Left kidney (tissue), 2 donors: ENCODE measurements around the gene LYZL1. TPM values are rescaled to one million over a fixed set of nuclear protein-coding genes. Genes with fewer than 3 reads are reported as not detected.
"Not testable (repeated sequence)": the region's sequence is repeated elsewhere in the genome, so short reads cannot be mapped to it uniquely, and the experiment has no call there.

Experiments
- DNase-seq: peaks from one replicate; pipeline ENCODE4 v3.0.0-alpha.2; 2013
- polyA plus RNA-seq: library from polyadenylated mRNA; unstranded; fragments of 120-200 nt; gene quantifications from one replicate; pipeline ENCODE4 v1.2.1, GENCODE V29; 2013; ENCODE audit not compliant: insufficient read length

LYZL1 gene
- polyA plus RNA-seq, 1 donor, result not detected

DNA sequence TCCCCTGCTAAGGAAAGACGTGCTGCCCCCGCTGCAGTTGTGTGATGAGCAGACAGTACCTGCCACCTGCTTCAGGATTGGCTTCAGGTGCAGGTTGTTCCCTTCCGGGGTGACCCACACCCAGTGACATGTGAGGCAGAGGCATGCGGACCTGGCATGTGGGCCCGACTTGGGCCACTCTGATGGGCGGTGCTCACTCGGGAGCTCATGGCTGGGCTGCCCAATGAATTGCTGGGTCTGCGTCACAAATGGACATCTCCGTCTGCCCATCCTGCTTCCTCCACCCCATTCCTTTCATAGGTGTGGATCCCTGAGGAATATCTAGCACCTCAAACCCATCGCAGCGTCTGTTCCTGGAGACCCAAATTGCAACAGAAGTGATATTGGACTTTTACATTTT lies 19.3 kb downstream of the LYZL1 start:
- not testable (repeated sequence) for DNase-seq

- DNase-seq, result no peak
Observed at GRCh38 chr10:29309465-29309864, 20.6 kb downstream of the LYZL1 start.

DNA sequence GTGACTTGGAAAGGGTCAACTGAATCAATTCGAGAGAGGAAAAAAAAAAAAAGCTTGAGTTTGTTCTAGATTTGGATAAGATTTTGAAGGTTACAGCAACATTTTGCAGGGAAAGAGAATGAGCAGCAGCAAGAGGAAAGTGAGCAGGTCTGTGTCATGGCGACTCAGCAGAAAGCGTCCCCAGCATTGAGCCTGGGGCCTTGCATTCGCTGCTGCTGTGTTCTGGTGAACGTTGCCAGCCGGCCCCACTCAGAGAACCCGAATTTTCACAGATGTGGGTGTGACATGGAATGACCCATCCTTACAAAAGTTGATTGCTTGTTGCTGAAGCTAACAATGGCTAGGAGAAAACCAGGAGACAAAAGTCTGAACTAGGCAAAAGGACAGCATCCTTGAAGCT lies 21.6 kb downstream of the LYZL1 start:
- DNase-seq, result not testable (repeated sequence)

- DNase-seq, result no peak
Observed at GRCh38 chr10:29313071-29313470, 24.2 kb downstream of the LYZL1 start.

- no peak for DNase-seq
Observed at GRCh38 chr10:29314726-29315125, 25.9 kb downstream of the LYZL1 start.

- DNase-seq, result no peak
Observed at GRCh38 chr10:29315814-29316213, 26.9 kb downstream of the LYZL1 start.

- DNase-seq, result no peak
Observed at GRCh38 chr10:29316308-29317026, 27.6 kb downstream of the LYZL1 start.

- DNase-seq, result no peak
Observed at GRCh38 chr10:29317027-29317420, 28.2 kb downstream of the LYZL1 start.

- no peak for DNase-seq
Observed at GRCh38 chr10:29317423-29318021, 28.7 kb downstream of the LYZL1 start.

DNA sequence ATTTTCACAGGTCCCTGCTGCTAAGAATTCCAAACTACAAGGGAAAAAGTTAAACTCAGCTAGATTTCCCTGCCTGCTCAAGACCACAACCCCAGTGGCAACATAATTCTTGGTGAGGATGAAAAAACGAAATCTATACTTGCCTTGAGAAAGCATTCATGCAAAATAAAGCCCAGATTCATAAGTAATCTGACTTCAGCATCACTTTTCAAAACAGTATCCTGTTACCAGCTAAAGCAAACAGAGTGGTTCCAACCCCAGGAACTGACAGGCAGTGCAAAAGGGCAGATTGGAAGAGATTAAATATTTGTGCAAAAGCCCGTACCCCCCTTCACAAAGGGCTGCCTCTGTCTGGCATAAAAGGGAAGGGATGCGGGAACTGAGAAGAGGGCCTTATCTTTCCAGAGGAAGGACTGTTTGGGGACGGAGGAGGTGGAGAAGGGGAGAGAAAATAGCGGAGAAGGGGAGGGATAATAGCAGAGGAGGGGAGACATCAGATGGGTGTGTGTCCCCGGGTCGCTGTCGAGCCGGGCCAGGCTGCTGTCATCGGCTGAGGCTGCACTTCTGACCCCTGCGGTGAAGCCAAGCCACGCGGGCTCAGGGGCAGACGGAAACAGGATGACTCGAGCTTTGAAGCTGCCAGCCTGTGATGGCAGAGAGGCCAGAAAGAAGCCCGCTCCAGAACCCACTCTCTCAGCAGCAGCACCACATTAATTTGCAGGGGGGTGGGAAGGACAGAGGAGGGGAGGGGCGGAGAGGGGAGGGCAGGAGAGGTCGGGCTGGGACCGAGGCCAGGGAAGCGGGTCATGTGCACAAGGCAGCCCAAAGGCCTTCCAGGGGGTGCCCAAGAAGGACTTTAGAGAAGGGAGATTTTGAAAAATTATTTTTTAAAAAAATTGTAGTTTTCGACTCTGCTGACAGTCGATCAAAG lies 29.5 kb downstream of the LYZL1 start:
- DNase-seq, result peak; percentile 46

DNA sequence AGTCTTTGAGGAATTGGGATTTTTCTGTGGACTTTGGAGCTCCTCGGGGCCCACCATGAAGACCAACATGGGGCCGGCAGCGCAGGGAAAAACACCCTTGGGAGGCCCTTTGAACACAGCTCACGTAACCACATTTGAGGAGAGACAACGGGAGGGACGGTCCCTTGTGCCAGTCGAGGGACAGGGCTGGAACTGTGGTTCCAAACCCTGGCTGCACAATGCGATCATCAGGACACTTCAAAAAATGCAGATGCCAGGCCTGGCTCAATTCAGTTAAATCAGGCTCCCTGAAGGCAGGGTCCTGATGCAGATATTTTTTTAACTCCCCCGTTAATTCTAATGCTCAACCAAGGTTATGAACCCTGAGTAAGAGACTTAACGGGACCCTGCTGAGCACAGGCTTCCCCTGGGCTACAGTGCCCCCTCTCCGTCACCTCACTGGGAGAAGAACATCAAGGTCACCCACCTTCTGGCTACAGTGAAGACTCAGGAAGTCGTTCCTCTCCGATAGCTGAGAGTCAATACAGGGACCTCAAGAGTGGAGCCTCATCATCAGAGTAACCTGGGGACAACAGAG lies 30.4 kb downstream of the LYZL1 start:
- DNase-seq, result no peak

GRCh38 chr10:29320680-29321121 lies 31.8 kb downstream of the LYZL1 start:
- DNase-seq, result not testable (repeated sequence)

DNA sequence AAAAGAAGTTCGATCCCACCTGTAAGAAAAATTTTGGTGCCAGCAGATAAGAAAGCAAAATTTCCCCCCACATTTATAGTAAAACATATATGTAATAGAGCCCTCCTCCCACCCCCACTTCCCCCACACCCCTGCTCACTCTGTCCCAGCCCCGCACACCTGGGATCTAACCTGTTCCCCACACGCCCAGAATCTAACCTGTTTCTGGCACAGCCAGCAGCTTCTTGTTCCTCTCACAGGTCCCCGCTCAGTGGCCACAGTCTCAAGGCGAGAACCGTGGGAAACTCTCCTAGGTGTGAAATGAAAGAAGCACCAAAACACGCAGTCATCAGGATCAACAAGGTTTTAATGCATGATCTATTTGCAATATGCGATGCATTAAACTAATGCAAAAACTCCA lies 32.8 kb downstream of the LYZL1 start:
- no peak for DNase-seq

- DNase-seq, result no peak
Observed at GRCh38 chr10:29322918-29323317, 34.0 kb downstream of the LYZL1 start.

DNA sequence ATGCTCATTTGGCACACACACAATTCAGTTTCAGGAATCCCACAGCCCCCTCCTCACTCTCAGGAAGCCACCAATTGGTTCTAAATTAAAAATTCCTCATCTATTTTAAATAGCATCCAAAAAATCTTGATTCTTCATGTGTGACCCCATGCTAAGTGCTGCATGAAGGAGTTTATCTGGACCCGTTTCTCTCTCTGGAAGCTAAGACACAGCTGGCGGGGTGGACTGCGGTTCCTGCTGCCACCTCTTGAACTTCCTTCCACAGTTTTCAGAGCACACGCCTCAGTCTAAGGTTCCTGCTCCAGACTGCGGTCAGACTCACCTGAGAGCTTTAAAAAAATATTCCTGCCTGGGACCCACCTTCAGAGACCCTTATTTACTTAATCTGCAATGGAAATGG lies 34.5 kb downstream of the LYZL1 start:
- DNase-seq, result no peak

GRCh38 chr10:29324220-29324841 lies 35.5 kb downstream of the LYZL1 start:
- DNase-seq, result no peak

DNA sequence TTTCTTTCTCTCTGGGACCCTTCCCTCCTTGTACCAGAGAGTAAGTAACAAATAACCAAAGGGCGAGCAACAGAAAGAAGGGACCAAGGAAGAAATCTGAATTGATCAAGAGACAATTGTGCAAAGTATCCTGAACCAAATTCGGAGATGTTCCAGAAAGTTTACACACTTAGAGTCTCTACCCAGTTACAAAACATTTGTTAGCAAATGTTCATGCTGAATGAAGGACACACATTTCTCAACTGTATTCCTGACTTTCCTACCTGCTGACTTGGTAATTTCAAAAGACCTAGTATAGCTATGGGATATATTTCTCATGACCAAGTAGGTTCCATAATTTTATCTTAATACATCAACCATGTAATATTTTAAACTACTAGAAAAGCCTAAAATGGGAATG lies 37.4 kb downstream of the LYZL1 start:
- DNase-seq, result no peak

GRCh38 chr10:29326886-29327745 lies 38.2 kb downstream of the LYZL1 start:
- no peak for DNase-seq

DNA sequence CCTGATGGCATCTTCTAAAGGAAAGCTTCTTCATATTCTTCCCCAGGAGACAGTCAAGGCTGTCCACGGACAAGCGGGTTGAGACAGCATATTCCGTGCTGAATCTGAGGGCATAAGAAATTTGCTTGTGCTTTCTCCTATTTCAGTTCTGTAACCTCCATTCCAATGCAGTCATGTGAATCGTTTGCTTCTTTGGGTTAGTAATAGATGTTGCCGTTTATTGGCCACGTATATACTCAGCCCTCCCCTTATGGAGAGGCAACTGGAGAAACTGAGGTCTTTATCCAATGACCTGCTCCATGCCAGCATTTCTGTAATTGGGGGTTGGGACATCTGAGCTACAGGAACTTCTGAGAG lies 38.9 kb downstream of the LYZL1 start:
- no peak for DNase-seq

GRCh38 chr10:29328983-29329382 lies 40.1 kb downstream of the LYZL1 start:
- DNase-seq, result no peak

DNA sequence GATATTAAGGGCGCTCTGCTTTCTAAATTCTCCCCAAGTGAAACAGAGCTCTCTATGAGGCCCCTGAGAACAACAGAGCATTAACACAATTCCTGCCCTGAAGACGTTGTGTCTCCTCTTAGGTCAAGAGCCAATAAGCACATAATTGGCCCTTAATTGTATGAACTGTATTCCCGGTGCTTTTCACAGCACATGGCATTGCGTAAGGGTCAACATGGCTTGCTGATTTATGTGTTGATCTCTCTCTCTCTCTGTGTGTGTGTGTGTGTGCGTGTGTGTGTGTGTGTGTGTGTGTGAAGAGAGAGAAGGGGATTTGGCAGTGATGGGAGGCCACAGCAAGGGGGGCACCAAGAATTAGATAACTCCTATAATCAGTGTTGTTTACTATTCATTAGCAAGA lies 40.5 kb downstream of the LYZL1 start:
- no peak for DNase-seq
